Pancreas (tissue), 10 donors: ENCODE results near the gene SPEN. TPM values are rescaled to one million over a fixed set of nuclear protein-coding genes. Genes with fewer than 3 reads are reported as not detected.

ENCODE experiments used
- ATAC-seq, 4 donors: fragments of 200-7000 bp; cut with Tn5 transposase; one replicate each; pipeline versions ENCODE4 v1.8.0 to v1.9.1; 2020; ENCODE audit warnings: mild to moderate bottlenecking in 4 of 4, moderate library complexity in 4 of 4
- DNase-seq, 6 donors: peaks; one replicate each; pipeline ENCODE4 v3.0.0-alpha.2; 2020
- FAIRE-seq: peaks from 2 replicates; lab custom pipeline; 2012; peaks lifted over from hg19 to GRCh38; lab: Jason Lieb, UNC
- H3K27ac ChIP-seq, 4 donors: fragments of 200-600 bp; sonication (generic); 1 replicate in 3 of 4; 2 replicates in 1 of 4; pipeline versions ENCODE4 v1.5.0 to v1.8.0; 2020
- H3K27me3 ChIP-seq, 4 donors: fragments of 200-600 bp; one replicate each; pipeline ENCODE4 v1.8.0; 2021
- H3K36me3 ChIP-seq, 3 donors: fragments of 200-600 bp; sonication (generic) in 1 of 3; one replicate each; pipeline versions ENCODE4 v1.5.0 to v1.8.0; 2020 to 2021
- H3K4me1 ChIP-seq, 3 donors: fragments of 200-600 bp; one replicate each; pipeline ENCODE4 v1.8.0; 2021
- H3K4me3 ChIP-seq, 4 donors: fragments of 200-600 bp; sonication (generic) in 2 of 4; one replicate each; pipeline versions ENCODE4 v1.5.0 to v1.8.0; 2020 to 2021
- H3K9me3 ChIP-seq, 4 donors: fragments of 200-600 bp; one replicate each; pipeline ENCODE4 v1.8.0; 2021
- CTCF ChIP-seq, 4 donors: fragments of 200-600 bp; sonication (generic) in 3 of 4; IDR thresholded peaks; one replicate each; pipeline versions ENCODE4 v1.5.0 to v1.8.0; 2021; ENCODE audit warnings: antibody characterized with exemption in 4 of 4
- WGBS, 2 donors: extraction: QIAGEN DNeasy Blood & Tissue Kit; methylation state at CpG; one replicate each; pipeline ENCODE4 v1.1.7; 2013; 5-methylcytosine and 5-hydroxymethylcytosine counted together
- intact Hi-C, 3 donors: fragments of 100-400 bp; cut with DNase I; formaldehyde crosslinking; loops; one replicate each; pipeline versions ENCODE4 v1.11.1 to v1.14.2; 2022
- polyA plus RNA-seq, 2 donors: library from polyadenylated mRNA; stranded (reverse); fragments of 200-250 nt; gene quantifications; one replicate each; pipeline ENCODE4 v1.2.3, GENCODE V29; 2013
- total RNA-seq, 6 donors: library from RNA; stranded (reverse); fragmentation: NEBNext Ultra II Directional in 4 of 6; extraction: Animal tissue kit (Norgen Biotek cat#: 25700) in 4 of 6; gene quantifications; one replicate each; pipeline versions ENCODE4 v1.2.1 to v1.2.4, GENCODE V29; 2021 to 2023
- donor health status: healthy with polysubstance abuse.
- donor health status: DM: no; HTN: no; CAD: no; lungs with moderate emphysema.
- donor health status: DM: no; HTN: no; CAD: no.
- donor health status: control.
- donor health status: control.
- donor health status: Bipolar disorder and iron deficiency.
- donor health status: DM: yes; HTN: yes; CAD: no.
- donor health status: DM: no; HTN: no; CAD: no.
- donor health status: DM: no; HTN: no; CAD: no.
- donor health status: DM: yes; HTN: yes; CAD: no.

The SPEN gene
- total and polyA plus RNA-seq, 8 donors: 16.2 to 38.2 (median 26.2) TPM

GRCh38 chr1:15899266-15899665 lies 51.8 kb downstream of the SPEN start:
- no peak overlapping the region for H3K27ac ChIP-seq

GRCh38 chr1:15900662-15901279 lies 53.3 kb downstream of the SPEN start:
- H3K27ac ChIP-seq: no peak overlapping the region
- H3K9me3 ChIP-seq: no peaks in the 10 kb centered on the region

More at GRCh38 chr1:15899266-15899665, 51.8 kb downstream of the SPEN start:
- Histone ChIP-seq H3K4me3 (no peak overlapping the region), H3K27me3 (no peaks in the 10 kb centered on the region), H3K9me3 (no peaks in the 10 kb centered on the region), H3K36me3 (no peaks in the 10 kb centered on the region), H3K4me1 (peaks cover 0 to 12% (median 12%) of the 10 kb centered on the region in 3 donors)
- intact Hi-C loops: no loop called here
- no peak for TF ChIP-seq CTCF (IDR thresholded peaks at IDR 0.05)
- FAIRE-seq: no peak
- ATAC-seq: no peak
- WGBS, 2 donors: 95% methylated on average over 9 of the region's 9 CpGs
- no peak for DNase-seq

GRCh38 chr1:15902882-15903281 lies 55.4 kb downstream of the SPEN start:
- FAIRE-seq (no peak), DNase-seq (no peak), ATAC-seq (no peak)
- 81 to 86% methylated on average over 3 of the region's 3 CpGs for whole genome bisulfite sequencing, 2 donors
- intact Hi-C loops: no loop called here
- peaks cover 2 to 16% (median 15%) of the 10 kb centered on the region in 3 donors for H3K4me1 ChIP-seq
- H3K4me3 ChIP-seq: no peak overlapping the region
- H3K36me3 ChIP-seq: no peaks in the 10 kb centered on the region
- no peak overlapping the region for H3K27ac ChIP-seq
- no peaks in the 10 kb centered on the region for H3K27me3 ChIP-seq
- no peak for TF ChIP-seq CTCF (IDR thresholded peaks at IDR 0.05)
- H3K9me3 ChIP-seq: no peaks in the 10 kb centered on the region

More at GRCh38 chr1:15900662-15901279, 53.3 kb downstream of the SPEN start:
- 67 to 70% methylated on average over 8 of the region's 8 CpGs for WGBS, 2 donors
- ATAC-seq (peak in 3 of 4 donors; percentile 15 to 47 (median 20)), DNase-seq (no peak), FAIRE-seq (no peak)
- TF ChIP-seq CTCF (IDR thresholded peaks at IDR 0.05): no peak
- no peak overlapping the region for H3K4me3 ChIP-seq
- intact Hi-C loops: no loop called here
- no peaks in the 10 kb centered on the region for H3K27me3 ChIP-seq
- H3K36me3 ChIP-seq: no peaks in the 10 kb centered on the region
- peaks cover 0 to 14% (median 12%) of the 10 kb centered on the region in 3 donors for H3K4me1 ChIP-seq

GRCh38 chr1:15908597-15908996 lies 61.1 kb downstream of the SPEN start:
- no peaks in the 10 kb centered on the region for H3K9me3 ChIP-seq
- DNase-seq (no peak), ATAC-seq (no peak), FAIRE-seq (no peak)
- TF ChIP-seq CTCF (IDR thresholded peaks at IDR 0.05): no peak
- H3K27ac ChIP-seq: no peak overlapping the region
- 94 to 98% methylated on average over 4 of the region's 4 CpGs for WGBS, 2 donors
- intact Hi-C loops: no loop called here
- peaks cover 0 to 10% (median 4%) of the 10 kb centered on the region in 3 donors for H3K36me3 ChIP-seq
- peaks cover 17 to 20% (median 18%) of the 10 kb centered on the region in 3 donors for H3K4me1 ChIP-seq
- H3K27me3 ChIP-seq: no peaks in the 10 kb centered on the region
- H3K4me3 ChIP-seq: no peak overlapping the region

DNA sequence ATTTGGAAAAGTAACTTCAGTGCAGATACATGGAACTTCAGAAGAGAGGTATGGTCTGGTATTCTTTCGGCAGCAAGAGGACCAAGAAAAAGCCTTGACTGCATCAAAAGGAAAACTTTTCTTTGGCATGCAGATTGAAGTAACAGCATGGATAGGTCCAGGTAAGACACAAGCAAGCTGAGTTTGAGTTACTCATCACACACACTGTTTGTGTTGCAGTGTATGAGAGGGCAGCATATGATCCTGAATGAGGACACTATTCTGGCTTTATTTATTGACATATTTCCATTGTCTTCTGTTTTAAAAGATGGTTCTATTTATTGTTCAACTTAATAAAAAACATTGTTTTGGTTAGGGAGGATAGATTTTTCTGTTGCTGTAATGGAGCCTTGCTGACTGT lies 63.6 kb downstream of the SPEN start:
- peak overlapping the region in 1 of 4 donors; percentile 40 for H3K27ac ChIP-seq
- no peaks in the 10 kb centered on the region for H3K9me3 ChIP-seq
- no peak for ATAC-seq
- no peak for FAIRE-seq
- H3K4me3 ChIP-seq: no peak overlapping the region
- no peak for DNase-seq
- WGBS, 2 donors: 91 to 100% methylated on average over 1 of the region's 1 CpG
- H3K36me3 ChIP-seq: peaks cover 0 to 11% (median 4%) of the 10 kb centered on the region in 3 donors
- peaks cover 14 to 17% (median 14%) of the 10 kb centered on the region in 3 donors for H3K4me1 ChIP-seq
- H3K27me3 ChIP-seq: no peaks in the 10 kb centered on the region
- intact Hi-C loops: no loop called here
- no peak for TF ChIP-seq CTCF (IDR thresholded peaks at IDR 0.05)
